HG03060 (cell line): ENCODE results near the gene MEG3.

Experiments used
- ATAC-seq: cut with Tn5 transposase; IDR thresholded peaks from one replicate; pipeline ENCODE4 v1.9.1; 2021; ENCODE audit warnings: low read depth, moderate number of reproducible peaks; ENCODE audit not compliant: unreplicated experiment

MEG3 gene

DNA sequence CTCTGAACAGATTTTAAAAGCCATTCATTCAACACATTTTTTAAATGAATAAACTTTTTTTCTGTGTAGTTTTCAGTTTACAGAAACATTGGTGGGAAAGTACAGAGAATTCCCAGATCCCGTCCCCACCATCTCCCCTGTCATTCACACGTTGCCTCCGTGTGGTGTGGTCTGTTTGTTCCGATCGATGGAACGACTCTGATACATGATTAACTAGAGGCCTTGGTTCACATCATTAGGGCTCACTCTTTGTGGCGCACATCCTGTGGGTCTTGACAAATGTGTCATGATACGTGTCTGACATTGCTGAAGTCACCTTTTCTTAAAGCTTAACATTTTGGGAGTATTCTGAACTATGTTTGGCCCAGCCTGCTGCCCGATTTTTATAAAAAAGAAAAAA, 18.5 kb downstream of the MEG3 start:
- no peak for ATAC-seq

GRCh38 chr14:100844846-100845245, 18.9 kb downstream of the MEG3 start:
- no peak for ATAC-seq

DNA sequence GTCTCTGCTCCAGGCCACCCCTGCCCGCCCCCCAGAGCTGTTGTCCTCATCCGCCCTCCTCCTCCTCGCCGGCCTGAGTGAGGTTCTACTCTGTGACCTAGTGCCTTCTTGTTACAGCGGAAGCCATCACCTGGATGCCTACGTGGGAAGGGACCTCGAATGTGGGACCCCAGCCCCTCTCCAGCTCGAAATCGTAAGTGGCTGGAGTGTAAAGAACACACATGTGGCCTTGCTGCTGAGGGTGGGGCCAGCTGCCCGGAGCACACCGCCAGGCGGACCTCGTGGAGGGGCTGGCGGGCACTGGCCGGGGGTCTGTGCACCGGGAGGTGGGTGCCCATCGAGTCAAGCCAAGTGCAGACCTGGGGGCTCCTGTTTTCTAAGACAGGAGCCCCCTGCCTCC, 19.4 kb downstream of the MEG3 start:
- no peak for ATAC-seq

DNA sequence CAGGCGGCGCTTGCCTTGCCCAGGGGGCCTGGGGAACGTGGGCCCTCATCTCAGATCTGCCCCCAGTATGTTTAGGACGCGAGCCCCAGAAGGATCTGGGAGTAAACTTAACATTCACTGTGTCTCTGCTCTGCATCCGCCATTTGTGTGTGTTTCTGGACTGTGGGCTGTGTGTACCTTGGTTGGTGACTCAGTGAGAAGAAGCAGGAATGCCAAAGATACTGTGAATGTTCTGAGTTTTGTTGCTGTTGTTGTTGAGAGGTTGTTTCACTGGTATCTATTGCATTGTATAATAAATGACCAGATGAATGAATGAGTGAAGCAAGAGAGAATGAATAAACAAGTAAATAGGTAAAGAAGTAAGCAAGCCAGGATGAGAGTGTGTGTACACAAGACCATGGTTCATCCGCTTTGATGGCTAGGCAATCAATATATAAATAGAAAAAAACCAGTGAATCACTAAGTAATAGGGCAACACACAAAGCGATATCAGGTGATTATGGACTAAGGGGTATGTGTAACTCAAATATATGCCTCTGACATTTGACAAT, 20.5 kb downstream of the MEG3 start:
- no peak for ATAC-seq

GRCh38 chr14:100849115-100849781, 23.3 kb downstream of the MEG3 start:
- no peak for ATAC-seq

GRCh38 chr14:100850841-100851585, 25.1 kb downstream of the MEG3 start:
- ATAC-seq = no peak

GRCh38 chr14:100851586-100851916, 25.6 kb downstream of the MEG3 start:
- no peak for ATAC-seq

- ATAC-seq = no peak
Observed at GRCh38 chr14:100851946-100852620, 26.2 kb downstream of the MEG3 start.

- ATAC-seq = no peak
Observed at GRCh38 chr14:100854435-100854834, 28.5 kb downstream of the MEG3 start.

DNA sequence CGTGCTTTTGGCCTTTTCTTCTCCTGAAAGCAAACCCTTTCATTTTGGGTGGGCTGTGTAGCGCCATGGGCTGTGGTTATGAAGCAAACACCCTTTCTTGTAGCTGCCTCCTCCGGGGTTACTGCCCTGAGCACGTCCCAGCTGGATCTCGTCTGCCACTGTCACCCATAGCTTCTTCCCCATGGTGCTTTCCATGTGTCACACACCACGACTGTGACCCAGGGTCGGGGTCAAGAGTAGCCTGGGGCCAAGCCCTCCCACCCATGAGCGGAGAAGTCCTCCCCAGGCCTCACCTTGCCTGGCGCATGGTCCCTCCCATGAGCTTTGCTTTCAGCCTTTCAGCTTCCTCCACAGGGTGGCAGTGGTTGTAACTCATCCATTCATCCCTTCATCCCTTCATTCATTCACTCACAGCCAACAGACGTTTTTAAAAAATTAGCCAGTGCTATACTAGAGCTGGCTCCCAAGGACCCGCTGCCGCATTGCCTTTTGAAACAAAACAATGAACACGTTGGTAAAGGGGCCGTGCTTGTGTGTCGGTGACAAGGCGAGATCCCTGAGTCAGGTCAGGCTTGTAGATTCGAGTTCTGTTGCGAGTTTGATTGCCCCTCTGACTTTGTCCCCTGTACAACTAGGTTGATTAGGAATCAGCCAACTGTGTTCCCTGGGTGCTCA, 29.5 kb downstream of the MEG3 start:
- ATAC-seq = no peak

DNA sequence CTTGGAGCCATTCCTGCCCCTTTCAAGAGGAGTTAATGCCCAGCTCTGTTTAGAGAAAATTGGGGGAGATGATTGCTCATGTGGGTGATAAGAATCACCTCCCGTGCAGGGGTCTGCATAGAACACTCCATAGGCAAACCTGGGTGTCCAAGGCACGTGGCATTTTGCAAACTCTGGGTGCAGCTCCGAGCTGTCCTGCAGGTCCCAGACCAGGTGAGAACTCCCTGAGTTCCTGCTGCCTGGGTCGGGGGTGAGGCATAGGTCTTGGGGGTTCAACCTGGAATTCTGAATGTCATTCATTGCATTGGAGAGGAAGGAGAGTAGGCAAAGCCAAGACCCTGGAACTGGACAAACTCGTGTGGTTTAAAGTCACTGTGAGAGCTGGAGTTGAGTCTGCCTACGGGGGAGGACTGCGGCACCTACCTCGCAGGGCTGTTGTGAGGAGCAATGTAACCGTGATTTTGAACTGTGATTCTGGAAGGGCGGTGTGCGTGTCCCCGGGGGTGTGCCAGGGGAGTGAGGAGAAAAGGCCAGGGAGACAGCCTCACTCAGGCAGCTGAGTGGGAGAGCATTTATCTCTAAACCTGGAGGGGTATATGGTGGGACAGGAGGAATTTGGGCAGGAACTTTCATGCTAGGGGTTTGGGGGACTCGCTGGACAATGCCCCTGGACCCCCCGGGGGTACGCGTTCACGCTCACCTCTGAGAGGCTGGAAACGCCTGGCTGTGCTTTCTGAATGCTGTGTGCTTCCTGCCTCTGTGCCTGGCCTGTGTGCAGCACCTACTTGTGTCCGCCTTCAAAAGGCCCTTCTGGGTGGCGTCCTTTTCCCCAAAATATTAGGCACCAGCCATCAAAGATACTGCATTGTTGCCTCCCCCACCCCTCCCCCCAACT, 30.4 kb downstream of the MEG3 start:
- ATAC-seq = no peak

GRCh38 chr14:100857233-100857922, 31.5 kb downstream of the MEG3 start:
- ATAC-seq = no peak

DNA sequence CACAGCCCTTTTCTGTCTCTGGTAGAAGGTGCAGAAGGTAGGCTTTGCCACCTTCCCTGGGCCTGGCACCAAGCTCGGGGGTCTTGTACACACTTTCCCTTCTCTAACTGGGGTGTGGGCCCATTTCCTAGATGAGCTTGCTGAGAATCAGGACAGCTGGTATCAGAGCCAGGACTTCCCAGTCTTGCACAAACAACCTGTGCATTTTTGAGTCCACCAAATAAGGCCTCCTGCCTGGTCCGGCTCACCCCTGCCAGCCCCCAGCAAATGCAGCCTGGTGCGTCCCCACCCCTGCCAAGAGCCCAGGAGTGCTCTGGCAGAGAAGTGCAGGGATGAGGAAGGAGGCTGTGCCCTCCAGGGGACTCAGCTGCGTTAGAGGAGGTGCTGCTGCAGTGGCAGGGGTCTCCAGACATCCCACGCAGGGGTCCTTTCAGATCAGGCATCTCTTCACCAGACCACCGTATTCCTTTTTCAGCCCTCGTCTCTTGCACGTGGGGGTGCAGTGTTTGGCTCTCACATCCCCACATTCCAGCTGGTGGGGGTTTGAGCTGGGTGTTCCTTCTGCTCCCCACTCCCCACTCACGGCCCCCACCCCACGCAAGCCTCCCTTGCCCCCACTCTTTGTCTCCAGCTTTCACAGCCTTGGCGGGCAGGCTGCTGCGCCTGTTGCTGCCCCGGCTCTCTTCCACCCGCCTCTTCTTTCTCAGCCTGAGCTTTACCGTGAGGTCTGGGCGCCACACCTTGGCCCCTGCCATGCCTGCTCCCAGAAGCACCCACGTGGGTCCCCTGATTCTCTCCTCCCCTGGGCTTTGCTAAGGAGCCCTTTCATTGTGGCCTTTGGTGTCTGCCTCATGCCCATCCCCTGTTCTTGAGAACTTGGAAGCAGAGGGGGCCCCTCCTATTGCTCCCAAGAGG, 32.3 kb downstream of the MEG3 start:
- no peak for ATAC-seq

DNA sequence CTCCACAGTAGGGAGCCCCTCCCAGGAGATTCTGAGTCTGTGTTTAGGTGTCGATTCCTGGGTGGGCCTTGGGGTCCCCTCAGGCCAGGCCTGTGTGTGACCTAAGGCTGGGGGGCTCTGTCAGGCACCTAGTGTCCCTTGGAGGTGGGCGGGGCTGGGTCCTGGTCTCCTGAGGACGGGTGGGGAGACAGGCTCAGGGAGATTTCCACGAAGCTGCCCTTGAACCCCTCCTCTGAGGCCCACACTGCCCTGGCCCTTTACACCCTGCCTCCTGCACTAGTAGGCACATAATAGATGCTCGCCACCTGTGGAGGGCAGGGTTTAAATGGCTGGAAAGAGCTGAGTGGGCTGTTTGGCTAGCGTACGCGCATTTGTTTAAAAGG, 32.9 kb downstream of the MEG3 start:
- no peak for ATAC-seq

DNA sequence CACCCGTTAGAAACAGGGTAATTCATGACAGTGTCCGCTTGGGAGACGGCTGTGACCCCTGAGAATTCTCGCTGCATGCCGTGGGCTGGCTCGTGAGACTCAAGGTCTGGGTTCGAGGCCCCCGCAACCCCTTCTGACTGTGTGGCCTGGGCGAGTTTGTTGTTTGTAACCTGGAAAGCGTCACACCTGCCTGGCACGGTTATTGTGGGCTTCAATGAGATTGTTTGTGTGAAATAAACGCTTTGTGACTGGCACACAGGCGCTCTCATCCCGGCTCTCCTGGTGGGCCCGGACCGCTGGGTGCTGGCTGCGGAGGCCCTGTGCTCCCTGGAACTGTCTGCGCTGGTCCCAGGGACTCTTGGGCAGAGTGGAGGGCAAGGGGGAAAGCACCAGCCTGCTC, 33.9 kb downstream of the MEG3 start:
- no peak for ATAC-seq

DNA sequence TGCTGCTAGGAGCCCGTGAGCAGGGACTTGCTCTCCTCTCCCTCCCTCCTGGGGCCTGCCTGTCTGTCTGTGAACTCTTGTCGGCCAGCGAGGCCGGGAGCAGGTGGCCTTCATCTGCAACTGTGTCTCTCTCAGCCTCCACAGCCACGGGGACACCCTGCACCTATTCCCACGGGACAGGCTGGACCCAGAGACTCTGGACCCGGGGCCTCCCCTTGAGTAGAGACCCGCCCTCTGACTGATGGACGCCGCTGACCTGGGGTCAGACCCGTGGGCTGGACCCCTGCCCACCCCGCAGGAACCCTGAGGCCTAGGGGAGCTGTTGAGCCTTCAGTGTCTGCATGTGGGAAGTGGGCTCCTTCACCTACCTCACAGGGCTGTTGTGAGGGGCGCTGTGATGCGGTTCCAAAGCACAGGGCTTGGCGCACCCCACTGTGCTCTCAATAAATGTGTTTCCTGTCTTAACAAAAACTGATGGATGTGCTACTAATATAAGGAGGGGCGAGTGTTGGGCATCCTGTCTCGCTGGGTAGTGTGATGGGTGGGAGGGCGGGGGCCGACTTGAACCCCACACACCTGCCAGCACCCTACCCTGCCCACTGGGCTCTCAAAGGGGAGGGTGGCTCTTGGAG, 34.8 kb downstream of the MEG3 start:
- no peak for ATAC-seq

DNA sequence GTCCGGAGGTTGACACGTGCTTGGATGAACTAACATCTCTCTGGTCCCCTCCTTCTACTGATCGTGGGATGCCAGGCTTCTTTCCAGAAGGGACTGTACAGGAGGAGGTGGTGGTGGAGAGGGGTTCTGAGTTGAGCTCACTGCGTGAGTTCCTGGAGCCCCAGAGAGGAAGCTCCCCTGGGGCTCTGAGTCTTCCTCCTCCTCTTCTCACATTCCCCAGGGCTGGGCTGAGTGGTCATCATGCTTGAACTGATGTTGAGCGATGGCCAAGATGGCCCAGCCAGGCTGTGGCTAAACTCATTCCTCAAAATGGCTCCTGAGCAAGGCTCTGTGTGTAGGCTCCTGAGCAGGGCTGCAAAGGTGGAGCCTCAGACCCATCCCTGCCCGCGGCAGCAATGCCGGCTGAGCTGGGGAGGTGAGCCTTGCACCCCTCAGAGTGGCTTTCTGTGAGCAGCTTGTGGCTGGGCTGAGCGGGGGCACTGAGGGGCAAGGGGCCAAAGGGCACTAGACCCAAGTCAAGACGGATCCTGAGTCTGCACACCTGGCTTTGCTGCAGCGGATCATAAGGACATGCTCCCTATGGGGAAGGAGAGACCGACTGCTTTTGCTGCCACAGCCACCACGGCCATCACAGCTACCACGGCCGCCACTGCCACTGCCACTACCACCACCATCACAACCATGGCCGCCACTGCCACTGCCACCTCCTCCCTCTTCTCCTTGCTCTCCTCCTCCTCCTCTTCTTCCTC, 35.4 kb downstream of the MEG3 start:
- no peak for ATAC-seq

DNA sequence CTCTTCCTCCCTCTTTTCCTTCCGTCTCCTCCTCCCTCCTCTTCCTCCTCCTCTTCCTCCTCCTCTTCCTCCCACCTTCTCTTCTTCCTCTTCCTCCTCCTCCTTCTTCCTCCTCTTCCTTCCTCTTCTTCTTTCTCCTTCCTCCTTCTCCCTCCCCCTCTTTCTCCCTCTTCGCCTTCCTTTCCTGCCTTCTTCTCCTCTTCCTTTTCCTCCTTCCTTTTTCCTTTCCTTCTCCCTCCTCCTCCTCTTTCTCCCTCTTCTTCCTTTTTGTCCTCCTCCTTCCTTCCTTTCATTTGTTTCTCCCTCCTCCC, 36.0 kb downstream of the MEG3 start:
- ATAC-seq = no peak
